Spleen (tissue), 7 donors: ENCODE results near the gene CDC20.

Source experiments
- POLR2A ChIP-seq, 3 donors: fragments of 450-650 bp; IDR thresholded peaks; one replicate each; pipeline ENCODE4 v1.5.1; 2017; ENCODE audit warnings: antibody characterized with exemption in 3 of 3, mild to moderate bottlenecking in 1 of 3
- POLR2AphosphoS5 ChIP-seq, 3 donors: sonication (generic); formaldehyde crosslinking; IDR thresholded peaks; one replicate each; pipeline ENCODE4 v1.5.1; 2017; ENCODE audit warnings: antibody characterized with exemption in 3 of 3
- TF ChIP-seq, protein P1 (sequence below), 11 experiments: fragments of 200-600 bp in 7 of 11; fragments of 450-650 bp in 4 of 11; sonication (generic) in 4 of 11; IDR thresholded peaks in 8 of 11; conservative IDR thresholded peaks in 3 of 11; 1 replicate in 7 of 11; 2 replicates in 4 of 11; pipeline versions ENCODE4 v1.4.0 to v1.8.0; 2016 to 2021; ENCODE audit warnings: antibody characterized with exemption in 11 of 11, inconsistent platforms in 4 of 11, mild to moderate bottlenecking in 1 of 11
- donor health status: DM: no; HTN: no; CAD: no; lungs with moderate emphysema.
- donor health status: DM: no; HTN: no; CAD: no.
- donor health status: DM: no; HTN: no; CAD: no.

DNA sequence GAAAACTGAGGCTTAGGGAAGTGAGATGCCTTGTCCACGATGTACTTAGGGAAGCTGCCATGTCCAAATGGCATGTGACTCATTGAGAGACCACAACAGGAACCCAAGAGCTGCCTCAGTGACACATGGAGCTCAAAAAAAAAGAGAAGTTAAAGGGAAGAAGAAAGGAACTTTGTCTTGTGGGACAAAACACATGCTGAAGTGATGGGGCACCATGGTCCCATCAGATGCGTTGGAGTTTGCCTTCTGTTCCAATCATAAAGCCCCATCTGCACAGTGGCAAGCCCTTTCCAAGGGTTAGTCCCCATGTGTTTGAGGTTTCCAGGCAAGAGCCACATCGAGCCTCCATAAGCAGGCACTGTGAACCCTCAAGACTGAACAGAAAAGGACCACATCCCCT lies 22.8 kb downstream of the CDC20 start:
- TF ChIP-seq, protein P1, sequence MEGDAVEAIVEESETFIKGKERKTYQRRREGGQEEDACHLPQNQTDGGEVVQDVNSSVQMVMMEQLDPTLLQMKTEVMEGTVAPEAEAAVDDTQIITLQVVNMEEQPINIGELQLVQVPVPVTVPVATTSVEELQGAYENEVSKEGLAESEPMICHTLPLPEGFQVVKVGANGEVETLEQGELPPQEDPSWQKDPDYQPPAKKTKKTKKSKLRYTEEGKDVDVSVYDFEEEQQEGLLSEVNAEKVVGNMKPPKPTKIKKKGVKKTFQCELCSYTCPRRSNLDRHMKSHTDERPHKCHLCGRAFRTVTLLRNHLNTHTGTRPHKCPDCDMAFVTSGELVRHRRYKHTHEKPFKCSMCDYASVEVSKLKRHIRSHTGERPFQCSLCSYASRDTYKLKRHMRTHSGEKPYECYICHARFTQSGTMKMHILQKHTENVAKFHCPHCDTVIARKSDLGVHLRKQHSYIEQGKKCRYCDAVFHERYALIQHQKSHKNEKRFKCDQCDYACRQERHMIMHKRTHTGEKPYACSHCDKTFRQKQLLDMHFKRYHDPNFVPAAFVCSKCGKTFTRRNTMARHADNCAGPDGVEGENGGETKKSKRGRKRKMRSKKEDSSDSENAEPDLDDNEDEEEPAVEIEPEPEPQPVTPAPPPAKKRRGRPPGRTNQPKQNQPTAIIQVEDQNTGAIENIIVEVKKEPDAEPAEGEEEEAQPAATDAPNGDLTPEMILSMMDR (IDR thresholded peaks at IDR 0.05 in 8 of 11, conservative IDR thresholded peaks at IDR 0.05 in 3 of 11), result no peak
- no peak for TF ChIP-seq POLR2A (IDR thresholded peaks at IDR 0.05)
- TF ChIP-seq POLR2AphosphoS5 (IDR thresholded peaks at IDR 0.05), result no peak
